Measurements from ENCODE around the gene KDM2A.

Gene KDM2A

DNA sequence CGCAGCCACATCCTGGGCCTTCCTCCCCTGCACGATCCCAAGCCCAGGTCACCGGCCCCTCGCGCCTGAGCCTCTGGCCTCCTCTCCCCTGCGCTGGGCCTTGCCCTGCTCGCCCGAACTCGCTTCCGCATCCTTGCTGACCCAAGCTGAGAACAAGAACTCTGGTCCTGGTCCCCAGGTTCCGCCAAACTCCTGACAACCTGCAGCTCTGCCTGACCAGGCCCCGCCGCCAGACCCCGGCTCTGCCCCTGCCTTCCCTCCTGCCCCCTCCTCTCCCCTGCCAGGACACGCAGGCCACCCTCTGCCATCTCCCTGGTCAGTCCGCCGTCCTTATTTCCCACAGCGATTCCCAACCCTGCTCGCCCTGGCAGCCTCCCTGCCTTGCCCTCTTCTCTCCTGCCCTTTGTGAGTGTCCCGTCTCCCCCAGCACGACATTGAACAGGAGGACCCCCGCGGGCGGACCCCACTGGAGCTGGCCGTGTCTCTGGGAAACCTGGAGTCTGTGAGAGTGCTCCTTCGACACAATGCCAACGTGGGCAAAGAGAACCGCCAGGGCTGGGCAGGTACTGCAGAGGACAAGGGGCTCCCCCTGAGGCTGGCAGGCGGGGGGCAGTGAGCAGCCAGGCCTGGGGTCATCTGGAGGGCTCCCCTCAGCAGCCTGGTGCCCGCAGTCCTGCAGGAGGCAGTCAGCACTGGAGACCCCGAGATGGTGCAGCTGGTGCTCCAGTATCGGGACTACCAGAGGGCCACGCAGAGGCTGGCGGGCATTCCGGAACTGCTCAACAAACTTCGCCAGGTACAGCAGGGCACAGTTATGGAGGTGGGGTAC, 170.8 kb downstream of the KDM2A start:
- Histone ChIP-seq H3K4me1 (ENCODE audit: control insufficient read depth, insufficient read depth, low read length) (no peaks in the 10 kb centered on the region), H3K9me3 (ENCODE audit: control insufficient read depth, insufficient read depth, low read depth, low read length) (no peaks in the 10 kb centered on the region), H3K36me3 (ENCODE audit: control insufficient read depth in 2 of 2, insufficient read depth in 1 of 2, low read length in 2 of 2) (peaks cover 6 to 72% of the 10 kb centered on the region in 2 experiments; a peak in 2 of 3 replicates), H3K4me3 (ENCODE audit: low read depth, low read length) (peak overlapping the region; percentile 81), H3K27ac (ENCODE audit: extremely low read depth, low read depth, low read length) (peak overlapping the region; percentile 70)
- POLR2A ChIA-PET, result interaction anchor here (1.1 to 3.0 kb wide), 4 partner anchors 10 to 28 kb away, joined by 3 to 26 read pairs (median 17); partner anchors contain the start of gene SSH3
- CTCF ChIA-PET, result interaction anchor here (0.7 to 3.9 kb wide), 3 partner anchors 28 to 302 kb away, joined by 4 to 17 read pairs (median 6); no protein-coding TSS in a partner anchor
- TF ChIP-seq ZNF341 (tag by site-specific recombination; IDR thresholded peaks at IDR 0.05; ENCODE audit: low read depth) (no peak), ZNF843 (tag by site-specific recombination; IDR thresholded peaks at IDR 0.05) (no peak), GLI4 (tag by site-specific recombination; IDR thresholded peaks at IDR 0.05) (no peak), EGR2 (tag by site-specific recombination; IDR thresholded peaks at IDR 0.05; ENCODE audit: low read depth) (no peak), ZNF785 (tag by site-specific recombination; IDR thresholded peaks at IDR 0.05) (no peak), ZBTB48 (tag by site-specific recombination; IDR thresholded peaks at IDR 0.05) (no peak), ZNF501 (tag by site-specific recombination; IDR thresholded peaks at IDR 0.05) (no peak), ZNF391 (tag by site-specific recombination; IDR thresholded peaks at IDR 0.05; ENCODE audit: borderline replicate concordance, low read depth) (no peak), ZNF600 (tag by site-specific recombination; IDR thresholded peaks at IDR 0.05) (peak; percentile 56; the same call in 1 of the 2 replicates), ZNF16 (tag by site-specific recombination; IDR thresholded peaks at IDR 0.05; ENCODE audit: low read depth) (no peak), ZXDB (tag by site-specific recombination; IDR thresholded peaks at IDR 0.05) (no peak), ZNF157 (tag by site-specific recombination; IDR thresholded peaks at IDR 0.05) (no peak), ZFP3 (tag by site-specific recombination; IDR thresholded peaks at IDR 0.05; ENCODE audit: low read depth) (no peak), ZNF37A (tag by site-specific recombination; IDR thresholded peaks at IDR 0.05) (no peak), SP2 (tag by site-specific recombination; IDR thresholded peaks at IDR 0.05) (no peak), ZNF10 (tag by site-specific recombination; IDR thresholded peaks at IDR 0.05) (no peak), ZNF707 (tag by site-specific recombination; IDR thresholded peaks at IDR 0.05) (no peak), GFI1B (tag by site-specific recombination; IDR thresholded peaks at IDR 0.05) (no peak), ZNF530 (tag by site-specific recombination; IDR thresholded peaks at IDR 0.05; ENCODE audit: low read depth) (no peak), PRDM1 (tag by site-specific recombination; IDR thresholded peaks at IDR 0.05) (no peak), ZNF426 (tag by site-specific recombination; IDR thresholded peaks at IDR 0.05) (no peak), KLF8 (tag by site-specific recombination; IDR thresholded peaks at IDR 0.05) (no peak), ZNF571 (tag by site-specific recombination; IDR thresholded peaks at IDR 0.05) (no peak), ZNF654 (tag by site-specific recombination; IDR thresholded peaks at IDR 0.05; ENCODE audit: low read depth) (no peak), GLIS2 (tag by site-specific recombination; IDR thresholded peaks at IDR 0.05) (peak; percentile 68), ZNF24 (tag by site-specific recombination; IDR thresholded peaks at IDR 0.05) (no peak), ZNF792 (tag by site-specific recombination; IDR thresholded peaks at IDR 0.05) (no peak)
- TF ChIP-seq, protein P1, sequence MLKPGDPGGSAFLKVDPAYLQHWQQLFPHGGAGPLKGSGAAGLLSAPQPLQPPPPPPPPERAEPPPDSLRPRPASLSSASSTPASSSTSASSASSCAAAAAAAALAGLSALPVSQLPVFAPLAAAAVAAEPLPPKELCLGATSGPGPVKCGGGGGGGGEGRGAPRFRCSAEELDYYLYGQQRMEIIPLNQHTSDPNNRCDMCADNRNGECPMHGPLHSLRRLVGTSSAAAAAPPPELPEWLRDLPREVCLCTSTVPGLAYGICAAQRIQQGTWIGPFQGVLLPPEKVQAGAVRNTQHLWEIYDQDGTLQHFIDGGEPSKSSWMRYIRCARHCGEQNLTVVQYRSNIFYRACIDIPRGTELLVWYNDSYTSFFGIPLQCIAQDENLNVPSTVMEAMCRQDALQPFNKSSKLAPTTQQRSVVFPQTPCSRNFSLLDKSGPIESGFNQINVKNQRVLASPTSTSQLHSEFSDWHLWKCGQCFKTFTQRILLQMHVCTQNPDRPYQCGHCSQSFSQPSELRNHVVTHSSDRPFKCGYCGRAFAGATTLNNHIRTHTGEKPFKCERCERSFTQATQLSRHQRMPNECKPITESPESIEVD (tag by site-specific recombination; IDR thresholded peaks at IDR 0.05), result no peak
- TF ChIP-seq, protein P2, sequence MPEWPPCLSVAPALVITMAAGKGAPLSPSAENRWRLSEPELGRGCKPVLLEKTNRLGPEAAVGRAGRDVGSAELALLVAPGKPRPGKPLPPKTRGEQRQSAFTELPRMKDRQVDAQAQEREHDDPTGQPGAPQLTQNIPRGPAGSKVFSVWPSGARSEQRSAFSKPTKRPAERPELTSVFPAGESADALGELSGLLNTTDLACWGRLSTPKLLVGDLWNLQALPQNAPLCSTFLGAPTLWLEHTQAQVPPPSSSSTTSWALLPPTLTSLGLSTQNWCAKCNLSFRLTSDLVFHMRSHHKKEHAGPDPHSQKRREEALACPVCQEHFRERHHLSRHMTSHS (tag by site-specific recombination; IDR thresholded peaks at IDR 0.05), result no peak
- TF ChIP-seq, protein P3, sequence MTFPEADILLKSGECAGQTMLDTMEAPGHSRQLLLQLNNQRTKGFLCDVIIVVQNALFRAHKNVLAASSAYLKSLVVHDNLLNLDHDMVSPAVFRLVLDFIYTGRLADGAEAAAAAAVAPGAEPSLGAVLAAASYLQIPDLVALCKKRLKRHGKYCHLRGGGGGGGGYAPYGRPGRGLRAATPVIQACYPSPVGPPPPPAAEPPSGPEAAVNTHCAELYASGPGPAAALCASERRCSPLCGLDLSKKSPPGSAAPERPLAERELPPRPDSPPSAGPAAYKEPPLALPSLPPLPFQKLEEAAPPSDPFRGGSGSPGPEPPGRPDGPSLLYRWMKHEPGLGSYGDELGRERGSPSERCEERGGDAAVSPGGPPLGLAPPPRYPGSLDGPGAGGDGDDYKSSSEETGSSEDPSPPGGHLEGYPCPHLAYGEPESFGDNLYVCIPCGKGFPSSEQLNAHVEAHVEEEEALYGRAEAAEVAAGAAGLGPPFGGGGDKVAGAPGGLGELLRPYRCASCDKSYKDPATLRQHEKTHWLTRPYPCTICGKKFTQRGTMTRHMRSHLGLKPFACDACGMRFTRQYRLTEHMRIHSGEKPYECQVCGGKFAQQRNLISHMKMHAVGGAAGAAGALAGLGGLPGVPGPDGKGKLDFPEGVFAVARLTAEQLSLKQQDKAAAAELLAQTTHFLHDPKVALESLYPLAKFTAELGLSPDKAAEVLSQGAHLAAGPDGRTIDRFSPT (tag by site-specific recombination; IDR thresholded peaks at IDR 0.05), result 0 out of 2 replicates have a peak, but pooled peaks have one; percentile 11
- TF ChIP-seq, protein P4, sequence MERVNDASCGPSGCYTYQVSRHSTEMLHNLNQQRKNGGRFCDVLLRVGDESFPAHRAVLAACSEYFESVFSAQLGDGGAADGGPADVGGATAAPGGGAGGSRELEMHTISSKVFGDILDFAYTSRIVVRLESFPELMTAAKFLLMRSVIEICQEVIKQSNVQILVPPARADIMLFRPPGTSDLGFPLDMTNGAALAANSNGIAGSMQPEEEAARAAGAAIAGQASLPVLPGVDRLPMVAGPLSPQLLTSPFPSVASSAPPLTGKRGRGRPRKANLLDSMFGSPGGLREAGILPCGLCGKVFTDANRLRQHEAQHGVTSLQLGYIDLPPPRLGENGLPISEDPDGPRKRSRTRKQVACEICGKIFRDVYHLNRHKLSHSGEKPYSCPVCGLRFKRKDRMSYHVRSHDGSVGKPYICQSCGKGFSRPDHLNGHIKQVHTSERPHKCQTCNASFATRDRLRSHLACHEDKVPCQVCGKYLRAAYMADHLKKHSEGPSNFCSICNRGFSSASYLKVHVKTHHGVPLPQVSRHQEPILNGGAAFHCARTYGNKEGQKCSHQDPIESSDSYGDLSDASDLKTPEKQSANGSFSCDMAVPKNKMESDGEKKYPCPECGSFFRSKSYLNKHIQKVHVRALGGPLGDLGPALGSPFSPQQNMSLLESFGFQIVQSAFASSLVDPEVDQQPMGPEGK (tag by site-specific recombination; IDR thresholded peaks at IDR 0.05), result peak; percentile 18; the same call in 1 of the 2 replicates
- TF ChIP-seq, protein P5, sequence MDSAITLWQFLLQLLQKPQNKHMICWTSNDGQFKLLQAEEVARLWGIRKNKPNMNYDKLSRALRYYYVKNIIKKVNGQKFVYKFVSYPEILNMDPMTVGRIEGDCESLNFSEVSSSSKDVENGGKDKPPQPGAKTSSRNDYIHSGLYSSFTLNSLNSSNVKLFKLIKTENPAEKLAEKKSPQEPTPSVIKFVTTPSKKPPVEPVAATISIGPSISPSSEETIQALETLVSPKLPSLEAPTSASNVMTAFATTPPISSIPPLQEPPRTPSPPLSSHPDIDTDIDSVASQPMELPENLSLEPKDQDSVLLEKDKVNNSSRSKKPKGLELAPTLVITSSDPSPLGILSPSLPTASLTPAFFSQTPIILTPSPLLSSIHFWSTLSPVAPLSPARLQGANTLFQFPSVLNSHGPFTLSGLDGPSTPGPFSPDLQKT (IDR thresholded peaks at IDR 0.05; ENCODE audit: borderline replicate concordance, low read depth, low read length), result no peak
